Trophoblast cell (in vitro differentiated cells and primary cell): ENCODE measurements around the gene CCDC121.
A peak's percentile ranks its signal among the peaks of the same experiment; 100 is the strongest.

Experiments
- DNase-seq, 2 donors: peaks; one replicate each; pipeline ENCODE4 v3.0.0-alpha.2; 2016
- H2AFZ ChIP-seq: 2 replicates; pipeline ENCODE4 v1.6.1; 2013; ENCODE audit warnings: low read length, moderate library complexity, mild to moderate bottlenecking; ENCODE audit not compliant: insufficient read depth, poor library complexity
- H2AK5ac ChIP-seq: 2 replicates; pipeline ENCODE4 v1.6.1; 2013; ENCODE audit warnings: mild to moderate bottlenecking, low read length
- H2BK120ac ChIP-seq: 2 replicates; pipeline ENCODE4 v1.6.1; 2013; ENCODE audit warnings: low read length, mild to moderate bottlenecking, moderate library complexity; ENCODE audit not compliant: insufficient read depth, poor library complexity
- H2BK12ac ChIP-seq: 2 replicates; pipeline ENCODE4 v1.6.1; 2013; ENCODE audit warnings: mild to moderate bottlenecking, low read length, moderate library complexity
- H2BK5ac ChIP-seq: 2 replicates; pipeline ENCODE4 v1.6.1; 2013; ENCODE audit warnings: low read length, low read depth, moderate library complexity, mild to moderate bottlenecking; ENCODE audit not compliant: poor library complexity
- H3K14ac ChIP-seq: 2 replicates; pipeline ENCODE4 v1.6.1; 2013; ENCODE audit warnings: mild to moderate bottlenecking, low read length
- H3K18ac ChIP-seq: 2 replicates; pipeline ENCODE4 v1.6.1; 2013; ENCODE audit warnings: mild to moderate bottlenecking, low read length
- H3K23ac ChIP-seq: 2 replicates; pipeline ENCODE4 v1.6.1; 2013; ENCODE audit warnings: low read length
- H3K27ac ChIP-seq: 2 replicates; pipeline ENCODE4 v1.5.1; 2013; ENCODE audit warnings: low read depth, mild to moderate bottlenecking, inconsistent platforms, low read length, moderate library complexity
- H3K27me3 ChIP-seq: 2 replicates; pipeline ENCODE4 v1.6.1; 2013; ENCODE audit warnings: inconsistent platforms, mild to moderate bottlenecking, low read length, moderate library complexity; ENCODE audit not compliant: insufficient read depth
- H3K36me3 ChIP-seq, 2 experiments: 1 replicate in 1 of 2; 2 replicates in 1 of 2; pipeline ENCODE4 v1.6.1; 2013; ENCODE audit warnings: low read length in 2 of 2, mild to moderate bottlenecking in 2 of 2, moderate library complexity in 1 of 2; ENCODE audit not compliant: insufficient read depth in 2 of 2, control insufficient read depth in 1 of 2
- H3K4ac ChIP-seq: 2 replicates; pipeline ENCODE4 v1.6.1; 2013; ENCODE audit warnings: low read depth, mild to moderate bottlenecking, low read length, moderate library complexity
- H3K4me1 ChIP-seq, 2 experiments: 1 replicate in 1 of 2; 2 replicates in 1 of 2; pipeline ENCODE4 v1.6.1; 2013; ENCODE audit warnings: low read length in 2 of 2, mild to moderate bottlenecking in 2 of 2, moderate library complexity in 1 of 2; ENCODE audit not compliant: insufficient read depth in 2 of 2, control insufficient read depth in 1 of 2
- H3K4me2 ChIP-seq: 2 replicates; pipeline ENCODE4 v1.6.1; 2013; ENCODE audit warnings: inconsistent platforms, mild to moderate bottlenecking, low read length, moderate library complexity
- H3K4me3 ChIP-seq: 2 replicates; pipeline ENCODE4 v1.5.1; 2013; ENCODE audit warnings: mild to moderate bottlenecking, low read depth, low read length, inconsistent platforms
- H3K79me1 ChIP-seq: one replicate; pipeline ENCODE4 v1.6.1; 2013; ENCODE audit warnings: low read length
- H3K79me2 ChIP-seq: 2 replicates; pipeline ENCODE4 v1.6.1; 2013; ENCODE audit warnings: low read length, mild to moderate bottlenecking; ENCODE audit not compliant: control insufficient read depth, insufficient read depth, poor library complexity
- H3K9ac ChIP-seq: 2 replicates; pipeline ENCODE4 v1.6.1; 2013; ENCODE audit warnings: mild to moderate bottlenecking, low read length
- H3K9me3 ChIP-seq: 2 replicates; pipeline ENCODE4 v1.6.1; 2013; ENCODE audit warnings: low read depth, mild to moderate bottlenecking, control low read depth, inconsistent platforms, low read length; ENCODE audit not compliant: insufficient read depth
- H4K12ac ChIP-seq: 2 replicates; pipeline ENCODE4 v1.6.1; 2013; ENCODE audit warnings: low read depth, mild to moderate bottlenecking, low read length, moderate library complexity
- H4K8ac ChIP-seq: 2 replicates; pipeline ENCODE4 v1.6.1; 2013; ENCODE audit warnings: low read depth, mild to moderate bottlenecking, low read length, moderate library complexity
- H4K91ac ChIP-seq: one replicate; pipeline ENCODE4 v1.6.1; 2013; ENCODE audit warnings: low read depth, mild to moderate bottlenecking, low read length, moderate library complexity
- WGBS: extraction: QIAGEN DNeasy Blood & Tissue Kit; methylation state at CpG from one replicate; pipeline ENCODE4 v1.1.7; 2013; ENCODE audit warnings: missing lambda C conversion rate; ENCODE audit not compliant: insufficient read length, insufficient coverage; ENCODE audit errors: extremely low coverage; 5-methylcytosine and 5-hydroxymethylcytosine counted together

Gene CCDC121

GRCh38 chr2:27655155-27655951, 26.5 kb upstream of the CCDC121 start:
- Histone ChIP-seq H3K23ac (no peak overlapping the region), H4K91ac (no peak overlapping the region), H3K9ac (no peak overlapping the region), H3K9me3 (no peaks in the 10 kb centered on the region), H2AK5ac (no peak overlapping the region), H2AFZ (no peak overlapping the region), H3K79me1 (no peaks in the 10 kb centered on the region), H2BK12ac (no peak overlapping the region), H3K79me2 (no peaks in the 10 kb centered on the region), H3K4me3 (no peak overlapping the region), H3K4me1 (no peaks in the 10 kb centered on the region), H4K8ac (no peak overlapping the region), H3K14ac (no peak overlapping the region), H3K27ac (no peak overlapping the region), H3K4ac (no peak overlapping the region), H3K36me3 (peaks cover 22 to 46% of the 10 kb centered on the region in 2 experiments), H2BK120ac (no peak overlapping the region), H4K12ac (no peak overlapping the region), H2BK5ac (no peak overlapping the region), H3K27me3 (no peaks in the 10 kb centered on the region), H3K4me2 (no peak overlapping the region), H3K18ac (no peak overlapping the region)
- WGBS: no CpG with 5 or more reads among the region's 7 CpGs
- DNase-seq: no peak

- H3K36me3 ChIP-seq: peaks cover 26 to 51% of the 10 kb centered on the region in 2 experiments
- H3K4me3 ChIP-seq: no peak overlapping the region
- no peak overlapping the region for H2BK5ac ChIP-seq
- H3K18ac ChIP-seq: no peak overlapping the region
- H4K12ac ChIP-seq: no peak overlapping the region
- WGBS: no CpG with 5 or more reads among the region's 2 CpGs
- no peak overlapping the region for H4K91ac ChIP-seq
- no peak overlapping the region for H2AFZ ChIP-seq
- H3K9me3 ChIP-seq: no peaks in the 10 kb centered on the region
- no peaks in the 10 kb centered on the region for H3K79me1 ChIP-seq
- H3K9ac ChIP-seq: no peak overlapping the region
- no peak overlapping the region for H2AK5ac ChIP-seq
- H4K8ac ChIP-seq: no peak overlapping the region
- no peak overlapping the region for H3K14ac ChIP-seq
- DNase-seq: peak; percentile 12 to 31
- no peak overlapping the region for H3K23ac ChIP-seq
- H2BK120ac ChIP-seq: no peak overlapping the region
- no peaks in the 10 kb centered on the region for H3K27me3 ChIP-seq
- H3K4ac ChIP-seq: no peak overlapping the region
- H3K27ac ChIP-seq: no peak overlapping the region
- no peaks in the 10 kb centered on the region for H3K79me2 ChIP-seq
- no peaks in the 10 kb centered on the region for H3K4me1 ChIP-seq
- no peak overlapping the region for H2BK12ac ChIP-seq
- no peak overlapping the region for H3K4me2 ChIP-seq
Measured at GRCh38 chr2:27653397-27653796, 24.6 kb upstream of the CCDC121 start.

- H3K4me3 ChIP-seq: no peak overlapping the region
- no peak overlapping the region for H3K9ac ChIP-seq
- no peaks in the 10 kb centered on the region for H3K79me1 ChIP-seq
- H3K18ac ChIP-seq: no peak overlapping the region
- H2BK12ac ChIP-seq: no peak overlapping the region
- no peak overlapping the region for H3K14ac ChIP-seq
- no peak overlapping the region for H3K4me2 ChIP-seq
- no peak overlapping the region for H2BK5ac ChIP-seq
- H3K27ac ChIP-seq: no peak overlapping the region
- no peak overlapping the region for H2AK5ac ChIP-seq
- peaks cover 29 to 56% of the 10 kb centered on the region in 2 experiments for H3K36me3 ChIP-seq
- H4K8ac ChIP-seq: no peak overlapping the region
- H4K91ac ChIP-seq: no peak overlapping the region
- H3K4me1 ChIP-seq: no peaks in the 10 kb centered on the region
- no CpG with 5 or more reads among the region's 1 CpG for WGBS
- H4K12ac ChIP-seq: no peak overlapping the region
- H2BK120ac ChIP-seq: no peak overlapping the region
- H2AFZ ChIP-seq: no peak overlapping the region
- H3K4ac ChIP-seq: no peak overlapping the region
- H3K23ac ChIP-seq: no peak overlapping the region
- no peaks in the 10 kb centered on the region for H3K9me3 ChIP-seq
- peak in 1 of 2 donors; percentile 19 for DNase-seq
- no peaks in the 10 kb centered on the region for H3K79me2 ChIP-seq
- no peaks in the 10 kb centered on the region for H3K27me3 ChIP-seq
Measured at GRCh38 chr2:27652790-27653189, 24.0 kb upstream of the CCDC121 start.

GRCh38 chr2:27652341-27652740, 23.5 kb upstream of the CCDC121 start:
- H3K36me3 ChIP-seq: peaks cover 28 to 55% of the 10 kb centered on the region in 2 experiments
- H3K79me1 ChIP-seq: no peaks in the 10 kb centered on the region
- DNase-seq: peak in 1 of 2 donors; percentile 16
- H2BK5ac ChIP-seq: no peak overlapping the region
- no peak overlapping the region for H2BK12ac ChIP-seq
- no peaks in the 10 kb centered on the region for H3K9me3 ChIP-seq
- no peak overlapping the region for H3K9ac ChIP-seq
- H2AK5ac ChIP-seq: no peak overlapping the region
- H3K79me2 ChIP-seq: no peaks in the 10 kb centered on the region
- no peak overlapping the region for H3K27ac ChIP-seq
- H2AFZ ChIP-seq: no peak overlapping the region
- no peak overlapping the region for H4K8ac ChIP-seq
- no peaks in the 10 kb centered on the region for H3K4me1 ChIP-seq
- no peak overlapping the region for H3K23ac ChIP-seq
- H3K18ac ChIP-seq: no peak overlapping the region
- no peak overlapping the region for H3K4me2 ChIP-seq
- no peak overlapping the region for H3K4me3 ChIP-seq
- no peak overlapping the region for H2BK120ac ChIP-seq
- no peak overlapping the region for H3K14ac ChIP-seq
- no peak overlapping the region for H4K91ac ChIP-seq
- no peak overlapping the region for H4K12ac ChIP-seq
- no peaks in the 10 kb centered on the region for H3K27me3 ChIP-seq
- H3K4ac ChIP-seq: no peak overlapping the region
